Activated naive CD4-positive, alpha-beta T cell treated with anti-CD3 and anti-CD28 coated beads, Interleukin-2, amount 50 U/mL, for 16 hours (primary cell): Measurements from ENCODE around the gene GNAZ.
"Not testable (repeated sequence)": the region's sequence is repeated elsewhere in the genome, so short reads cannot be mapped to it uniquely, and the experiment has no call there.

Experiments
- DNase-seq: peaks from one replicate; pipeline ENCODE4 v3.0.0-alpha.2; 2020

Gene GNAZ

GRCh38 chr22:23045461-23045860 is 24.9 kb upstream of the GNAZ start:
- no peak for DNase-seq

DNA sequence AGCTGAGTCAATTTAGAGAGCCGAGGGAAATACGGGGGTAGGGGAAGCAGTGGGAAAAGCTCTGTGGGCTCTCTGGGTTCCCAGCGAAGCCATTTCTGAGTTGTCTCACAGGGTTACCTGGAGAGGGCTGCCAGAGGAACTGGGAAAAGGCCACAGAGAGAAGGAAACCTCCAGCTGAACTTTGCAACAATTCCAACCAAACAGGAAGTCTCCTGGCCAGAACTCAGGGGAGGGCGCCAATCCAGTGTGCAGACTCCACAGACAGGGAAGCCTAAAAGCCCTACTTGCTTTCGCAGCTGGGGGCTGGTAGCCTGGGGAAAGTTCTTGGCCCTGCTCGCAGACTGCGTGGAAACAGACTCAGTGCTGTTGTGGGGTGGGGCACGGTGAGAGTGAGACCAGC is 23.1 kb upstream of the GNAZ start:
- DNase-seq, result no peak

GRCh38 chr22:23047742-23048141 is 22.6 kb upstream of the GNAZ start:
- no peak for DNase-seq

GRCh38 chr22:23050546-23050945 is 19.8 kb upstream of the GNAZ start:
- DNase-seq, result not testable (repeated sequence)

- no peak for DNase-seq
These were observed 17.1 kb upstream of the GNAZ start for GRCh38 chr22:23053051-23053707.

DNA sequence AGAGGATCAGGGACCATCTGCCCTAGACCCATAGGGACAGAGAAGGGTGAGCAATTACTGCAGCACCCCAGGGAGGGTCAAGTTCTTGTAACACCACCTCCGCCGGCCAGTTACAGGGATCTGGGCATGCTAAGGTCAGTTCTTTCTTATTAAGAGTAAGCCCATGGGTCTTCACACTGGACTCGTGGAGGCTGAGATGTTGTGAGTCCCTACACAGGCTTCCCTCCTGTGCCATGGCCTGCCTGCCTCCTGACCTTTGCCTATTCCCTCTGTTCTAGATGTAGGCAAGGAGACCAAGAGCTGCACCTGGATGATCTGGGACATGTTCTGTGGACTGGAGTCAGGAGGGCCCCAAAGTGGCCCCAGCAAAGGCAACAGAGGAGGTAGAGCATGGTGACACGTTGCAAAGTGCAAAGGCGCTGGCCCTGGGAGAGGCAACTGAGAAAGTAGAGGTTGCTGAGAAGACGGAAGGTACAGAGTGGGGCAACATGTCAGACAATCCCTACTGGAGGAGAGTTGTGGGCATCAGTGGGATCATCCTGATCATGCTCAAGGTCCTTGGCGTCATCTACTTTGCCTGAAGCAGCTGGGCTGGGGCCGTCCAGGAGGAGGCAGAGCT is 16.3 kb upstream of the GNAZ start:
- DNase-seq, result no peak

DNA sequence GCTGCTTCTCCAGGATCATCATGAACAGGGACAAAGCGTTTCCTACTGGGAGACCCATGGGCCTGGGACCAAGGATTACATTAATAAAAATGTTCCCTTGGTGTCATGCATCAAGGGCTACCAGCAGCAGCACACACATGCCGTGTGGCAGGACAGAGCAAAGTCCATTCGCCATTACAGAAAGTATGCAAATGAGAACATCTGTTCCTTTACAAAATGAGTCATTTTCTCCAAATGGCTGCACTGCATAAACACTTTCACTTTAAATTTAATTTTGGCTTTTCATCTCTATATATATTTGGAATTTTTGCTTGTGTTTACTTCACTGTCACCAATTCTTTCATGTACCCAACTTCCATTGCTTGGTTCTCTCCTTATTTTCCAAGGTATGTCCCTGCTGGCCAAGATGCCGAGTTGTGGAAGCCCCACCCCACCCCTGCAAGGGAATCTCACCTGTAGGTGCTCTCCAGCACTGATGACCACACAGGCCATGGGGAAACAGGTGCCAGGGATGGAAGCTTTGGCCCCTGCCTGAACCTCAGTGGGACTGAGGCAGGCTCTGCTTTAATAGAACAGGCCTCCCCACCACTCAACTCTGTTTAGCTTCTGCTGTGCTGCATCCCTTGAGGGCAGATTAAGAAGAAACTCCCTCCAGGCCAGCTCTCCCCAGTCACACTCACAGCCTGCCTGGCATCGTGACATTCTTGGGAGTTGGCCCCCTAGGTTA is 15.6 kb upstream of the GNAZ start:
- peak; percentile 1 for DNase-seq

DNA sequence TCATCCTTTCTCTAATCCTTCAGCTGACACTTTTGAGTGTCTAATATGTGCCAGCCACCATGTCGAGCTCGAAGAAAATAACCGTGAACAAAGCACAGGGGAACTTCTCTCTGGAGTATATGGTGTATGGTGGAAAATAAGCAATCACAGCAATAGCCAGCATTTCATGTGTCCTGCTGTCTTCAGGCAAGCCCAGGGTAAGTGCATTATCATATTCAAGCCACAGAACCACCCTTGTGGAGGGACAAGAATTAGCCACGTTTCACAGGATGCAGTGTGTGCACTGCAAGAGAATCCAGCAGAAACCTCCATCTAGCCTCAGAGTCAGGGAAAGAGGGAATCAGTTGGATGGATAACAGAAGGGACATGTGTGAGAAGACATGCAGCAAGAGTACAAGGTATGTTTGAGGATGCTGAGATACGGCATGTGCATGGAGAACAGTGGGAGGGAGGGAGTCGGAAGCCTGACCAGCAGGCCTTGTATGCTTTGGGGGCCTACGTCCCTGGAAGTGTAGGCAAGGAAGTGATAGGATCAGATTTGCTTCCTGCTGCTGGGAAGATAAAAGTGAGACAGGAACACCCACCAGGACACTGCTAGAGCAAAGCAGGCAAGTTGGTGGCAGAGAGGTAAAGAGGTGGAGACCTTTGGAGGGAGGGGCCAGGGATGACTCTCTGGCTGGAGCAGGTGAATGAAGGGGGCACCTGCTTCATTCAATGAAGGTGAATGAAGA is 14.7 kb upstream of the GNAZ start:
- DNase-seq, result no peak

- DNase-seq, result no peak
These were observed 13.0 kb upstream of the GNAZ start for GRCh38 chr22:23057331-23057730.

DNA sequence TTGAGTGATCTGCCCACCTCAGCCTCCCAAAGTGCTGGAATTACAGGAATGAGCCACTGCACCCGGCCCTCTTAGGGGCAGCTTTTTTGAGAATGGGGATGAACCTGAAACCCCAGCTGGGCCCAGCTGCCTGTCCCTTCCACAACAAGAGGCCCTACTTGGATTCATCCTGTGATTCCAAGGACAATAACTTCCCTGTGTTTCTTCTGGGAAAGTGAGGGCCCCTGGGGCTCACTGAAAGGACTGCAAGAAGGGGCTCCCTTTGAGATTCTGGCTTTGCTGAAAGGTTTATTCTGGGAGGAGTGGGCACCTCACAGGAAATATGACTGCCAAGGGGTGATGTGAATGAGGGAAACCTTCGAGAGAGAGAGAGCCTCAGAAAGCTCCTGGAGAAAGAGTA is 12.3 kb upstream of the GNAZ start:
- peak; percentile 1 for DNase-seq

GRCh38 chr22:23058481-23059283 is 11.6 kb upstream of the GNAZ start:
- DNase-seq, result no peak

DNA sequence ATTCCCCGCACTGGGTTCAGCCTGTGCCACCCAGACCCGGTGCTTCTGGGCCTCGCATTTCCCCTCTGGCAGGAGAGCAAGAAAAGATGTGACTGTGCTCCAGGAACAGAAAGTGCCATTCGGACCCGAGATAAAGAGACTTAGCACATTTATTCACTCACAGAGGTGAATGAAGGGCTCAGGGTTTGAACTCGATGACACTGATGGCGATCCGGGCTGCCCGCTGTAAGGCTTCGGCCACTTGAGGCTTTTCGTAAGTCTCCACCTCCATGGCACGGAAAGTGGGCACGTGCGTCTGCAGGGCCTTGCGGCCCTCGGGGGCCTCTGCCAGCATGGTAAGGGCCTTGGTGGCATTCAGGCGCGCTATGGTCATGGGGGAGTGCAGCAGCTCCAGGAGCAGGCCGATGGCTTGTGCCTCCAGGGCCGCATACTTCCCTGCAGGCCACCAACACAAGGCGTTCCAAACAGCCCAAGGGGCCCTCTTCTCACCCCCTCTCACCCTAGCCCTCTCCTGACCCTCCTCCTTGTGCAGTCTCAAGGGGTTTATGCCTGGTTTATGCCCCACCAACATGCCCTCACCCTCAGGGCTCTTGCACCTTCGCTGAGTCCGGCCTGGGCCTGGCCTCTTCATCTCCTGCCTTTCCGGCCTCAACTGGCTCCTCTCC is 10.9 kb upstream of the GNAZ start:
- peak; percentile 8 for DNase-seq

GRCh38 chr22:23060612-23061400 is 9.5 kb upstream of the GNAZ start:
- DNase-seq, result peak; percentile 4

DNA sequence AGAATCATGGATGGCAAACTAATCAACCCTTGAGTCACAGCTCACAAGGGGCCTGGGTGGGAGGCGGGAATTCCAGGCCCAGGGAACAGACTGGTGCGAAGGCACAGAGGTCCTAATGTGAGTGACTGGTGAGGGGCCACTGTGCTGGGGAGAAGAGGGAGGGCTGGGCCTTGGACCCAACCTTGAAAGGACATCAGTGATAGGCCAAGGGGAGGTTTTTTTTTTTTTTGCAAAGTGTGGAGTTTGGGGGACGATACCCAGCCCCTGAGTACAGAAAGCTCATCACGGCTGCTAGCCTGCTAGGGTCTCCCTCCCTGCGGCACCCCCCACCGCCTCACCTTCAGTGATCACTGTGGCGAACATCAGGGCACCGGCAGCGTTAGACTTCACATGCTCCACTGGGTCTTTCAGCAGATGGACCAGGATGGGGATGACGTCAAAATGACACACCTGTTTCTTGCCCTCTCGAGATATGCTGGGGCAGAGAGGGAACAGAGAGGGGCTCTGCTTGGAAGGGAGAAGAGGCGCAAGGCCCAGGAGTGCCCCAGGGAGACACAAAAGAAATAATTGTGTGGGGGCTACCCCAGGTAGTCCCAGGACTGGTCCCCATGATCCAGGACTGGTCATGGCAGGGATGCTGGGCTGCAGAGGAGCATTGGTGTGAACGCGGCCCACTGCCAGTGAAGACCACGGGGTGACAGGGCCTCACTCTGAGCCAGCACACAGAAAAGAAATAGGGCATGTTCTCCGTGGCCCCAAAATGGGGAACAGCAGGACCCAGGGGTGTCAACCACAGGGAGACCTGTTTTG is 8.6 kb upstream of the GNAZ start:
- peak; percentile 5 for DNase-seq

GRCh38 chr22:23062616-23063538 is 7.4 kb upstream of the GNAZ start:
- no peak for DNase-seq

GRCh38 chr22:23063539-23064380 is 6.6 kb upstream of the GNAZ start:
- DNase-seq, result no peak

DNA sequence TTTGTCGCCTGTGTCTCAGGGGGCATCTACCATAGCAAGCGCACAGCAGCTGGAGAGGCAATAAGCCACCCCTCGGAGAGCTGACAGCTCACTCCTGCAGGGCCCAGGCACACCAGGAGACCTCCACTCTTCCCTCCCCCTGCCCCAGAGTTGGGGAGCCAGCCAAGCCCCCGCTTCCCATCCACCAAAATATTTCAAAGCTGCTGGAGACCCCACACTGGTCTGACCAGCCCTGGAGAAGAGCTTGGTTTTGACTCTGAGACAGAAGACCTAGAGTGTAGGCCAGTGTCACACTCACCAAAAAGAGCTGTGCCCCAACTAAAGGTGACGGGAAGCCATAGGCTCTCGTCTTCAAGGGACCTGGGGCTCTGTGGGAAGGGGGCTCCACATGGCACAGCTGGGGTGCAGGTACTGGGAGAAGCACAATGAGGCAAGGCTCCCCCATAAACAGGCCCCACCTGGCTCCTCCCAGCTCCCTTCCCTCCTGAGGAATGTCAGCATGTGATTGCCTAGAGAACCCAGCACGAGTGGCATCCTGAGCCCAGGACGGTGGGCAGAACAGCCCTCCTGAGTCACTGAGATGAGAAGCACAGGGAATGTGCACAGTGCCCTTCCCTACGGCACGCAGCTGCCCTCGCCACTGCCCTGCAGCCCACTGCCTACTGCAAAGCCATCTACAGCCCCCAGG is 5.8 kb upstream of the GNAZ start:
- DNase-seq, result no peak

- no peak for DNase-seq
These were observed 5.3 kb upstream of the GNAZ start for GRCh38 chr22:23065069-23065451.
